IMR-90 (cell line): ENCODE results near the gene CMTM8. TPM values are rescaled to one million over a fixed set of nuclear protein-coding genes. Genes with fewer than 3 reads are reported as not detected.

ENCODE experiments used
- ATAC-seq: fragments of 200-7000 bp; cut with Tn5 transposase; 2 replicates; pipeline ENCODE4 v1.9.1; 2020; ENCODE audit warnings: low read depth, mild to moderate bottlenecking, moderate library complexity
- BruUV-seq: library from RNA; stranded (reverse); fragments of 400-500 nt; replicated peaks from 2 replicates; lab custom pipeline; 2021; lab: Mats Ljungman, UMichigan
- CTCF ChIA-PET: fragments of 300-600 bp; formaldehyde crosslinking; extraction: SDS; loops from one replicate; lab custom pipeline; 2021; ENCODE audit warnings: antibody characterized with exemption; lab: Yijun Ruan, JAX
- POLR2A ChIA-PET: fragments of 300-600 bp; sonication (Branson Sonifier 250); formaldehyde crosslinking; loops from one replicate; lab custom pipeline; 2022; ENCODE audit warnings: antibody characterized with exemption; ENCODE audit not compliant: unreplicated experiment; lab: Charles Lee
- DNase-seq: peaks from one replicate; pipeline ENCODE4 v3.0.0; 2013
- H2AFZ ChIP-seq: replicated peaks from 2 replicates; pipeline ENCODE3; 2013; ENCODE audit warnings: low read length, mild to moderate bottlenecking; ENCODE audit not compliant: poor library complexity
- H2AK5ac ChIP-seq: 2 replicates; pipeline ENCODE4 v1.6.1; 2013; ENCODE audit warnings: low read depth, low read length, inconsistent platforms
- H2AK9ac ChIP-seq: replicated peaks from 2 replicates; pipeline ENCODE3; 2013; ENCODE audit warnings: mild to moderate bottlenecking, low read depth, low read length, moderate library complexity; ENCODE audit not compliant: poor library complexity
- H2BK120ac ChIP-seq: 2 replicates; pipeline ENCODE4 v1.6.1; 2013; ENCODE audit warnings: low read depth, low read length, inconsistent platforms
- H2BK15ac ChIP-seq: 3 replicates; pipeline ENCODE4 v1.6.1; 2013; ENCODE audit warnings: low read depth, low read length, inconsistent platforms
- H2BK20ac ChIP-seq: 2 replicates; pipeline ENCODE4 v1.6.1; 2013; ENCODE audit warnings: low read depth, mild to moderate bottlenecking, inconsistent platforms, low read length, moderate library complexity
- H2BK5ac ChIP-seq: 2 replicates; pipeline ENCODE4 v1.6.1; 2013; ENCODE audit warnings: mild to moderate bottlenecking, low read depth, low read length, inconsistent platforms; ENCODE audit not compliant: poor library complexity, severe bottlenecking
- H3K14ac ChIP-seq: replicated peaks from 2 replicates; pipeline ENCODE4 v1.6.1; 2013; ENCODE audit warnings: low read depth, low read length, inconsistent platforms
- H3K18ac ChIP-seq: 2 replicates; pipeline ENCODE4 v1.6.1; 2013; ENCODE audit warnings: low read depth, low read length, control low read depth
- H3K23ac ChIP-seq: 2 replicates; pipeline ENCODE4 v1.6.1; 2013; ENCODE audit warnings: low read depth, low read length, inconsistent platforms
- H3K27ac ChIP-seq: 2 replicates; pipeline ENCODE4 v1.5.1; 2013; ENCODE audit warnings: mild to moderate bottlenecking, control low read depth, low read length; ENCODE audit not compliant: insufficient read depth
- H3K27me3 ChIP-seq: 2 replicates; pipeline ENCODE4 v1.6.1; 2013; ENCODE audit warnings: low read length; ENCODE audit not compliant: control insufficient read depth, insufficient read depth
- H3K36me3 ChIP-seq: 2 replicates; pipeline ENCODE4 v1.6.1; 2013; ENCODE audit warnings: low read length, mixed read lengths; ENCODE audit not compliant: control insufficient read depth, insufficient read depth
- H3K4ac ChIP-seq: 2 replicates; pipeline ENCODE4 v1.6.1; 2013; ENCODE audit warnings: low read depth, low read length, inconsistent platforms
- H3K4me1 ChIP-seq: 2 replicates; pipeline ENCODE4 v1.6.1; 2013; ENCODE audit warnings: low read length, mixed read lengths; ENCODE audit not compliant: control insufficient read depth, insufficient read depth
- H3K4me2 ChIP-seq: 2 replicates; pipeline ENCODE4 v1.6.1; 2013; ENCODE audit warnings: low read depth, mild to moderate bottlenecking, control low read depth, low read length, moderate library complexity
- H3K4me3 ChIP-seq: 2 replicates; pipeline ENCODE4 v1.5.1; 2013; ENCODE audit warnings: low read depth, mild to moderate bottlenecking, control low read depth, low read length, moderate library complexity; ENCODE audit not compliant: insufficient read depth
- H3K56ac ChIP-seq: 2 replicates; pipeline ENCODE4 v1.6.1; 2013; ENCODE audit warnings: low read length, inconsistent platforms; ENCODE audit not compliant: insufficient read depth; ENCODE audit errors: extremely low read depth
- H3K79me1 ChIP-seq, 2 experiments: 2 replicates each; pipeline ENCODE4 v1.6.1; 2013; ENCODE audit warnings: low read length in 2 of 2, inconsistent platforms in 1 of 2, low read depth in 1 of 2
- H3K9ac ChIP-seq: 2 replicates; pipeline ENCODE4 v1.6.1; 2013; ENCODE audit warnings: low read depth, low read length, control low read depth
- H3K9me1 ChIP-seq: 2 replicates; pipeline ENCODE4 v1.6.1; 2013; ENCODE audit warnings: low read length, inconsistent platforms; ENCODE audit not compliant: insufficient read depth
- H3K9me3 ChIP-seq: 2 replicates; pipeline ENCODE4 v1.6.1; 2013; ENCODE audit warnings: low read length; ENCODE audit not compliant: control insufficient read depth, insufficient read depth
- H4K20me1 ChIP-seq: 2 replicates; pipeline ENCODE4 v1.6.1; 2013; ENCODE audit warnings: low read length, inconsistent platforms; ENCODE audit not compliant: insufficient read depth
- H4K5ac ChIP-seq: 2 replicates; pipeline ENCODE4 v1.6.1; 2013; ENCODE audit warnings: mild to moderate bottlenecking, low read depth, low read length, control low read depth
- H4K8ac ChIP-seq, 2 experiments: 2 replicates each; pipeline ENCODE4 v1.6.1; 2013; ENCODE audit warnings: low read depth in 2 of 2, low read length in 2 of 2, control low read depth in 1 of 2, inconsistent platforms in 1 of 2
- H4K91ac ChIP-seq: 2 replicates; pipeline ENCODE4 v1.6.1; 2013; ENCODE audit warnings: low read depth, low read length, inconsistent platforms; ENCODE audit not compliant: insufficient read depth
- BHLHE40 ChIP-seq: fragments of 150-350 bp; IDR thresholded peaks from 2 replicates; pipeline ENCODE4 v1.6.1; 2016; ENCODE audit warnings: mild to moderate bottlenecking, low read depth, low read length
- CEBPB ChIP-seq: IDR thresholded peaks from 2 replicates; pipeline ENCODE4 v1.6.1; 2012; ENCODE audit warnings: low read depth, low read length, improper control_type of control experiment
- CHD1 ChIP-seq: IDR thresholded peaks from 2 replicates; pipeline ENCODE4 v1.6.1; 2012; ENCODE audit warnings: low read depth, low read length, improper control_type of control experiment
- FOS ChIP-seq: fragments of 150-350 bp; IDR thresholded peaks from 2 replicates; pipeline ENCODE4 v1.6.1; 2016; ENCODE audit warnings: low read depth, low read length
- MAFK ChIP-seq: IDR thresholded peaks from 2 replicates; pipeline ENCODE4 v1.6.1; 2012; ENCODE audit warnings: low read depth, low read length, improper control_type of control experiment
- MAZ ChIP-seq: IDR thresholded peaks from 2 replicates; pipeline ENCODE4 v1.6.1; 2012; ENCODE audit warnings: low read depth, mild to moderate bottlenecking, low read length, improper control_type of control experiment, moderate library complexity, borderline replicate concordance
- NFE2L2 ChIP-seq: fragments of 150-350 bp; IDR thresholded peaks from 2 replicates; pipeline ENCODE4 v1.6.1; 2016; ENCODE audit warnings: low read depth, mild to moderate bottlenecking, low read length
- RAD21 ChIP-seq: IDR thresholded peaks from 2 replicates; pipeline ENCODE4 v1.6.1; 2012; ENCODE audit warnings: low read length, improper control_type of control experiment
- WGBS, 2 experiments: methylation state at CpG; one replicate each; pipeline versions ENCODE4 v1.1.5 to v1.1.7; 2013; ENCODE audit warnings: missing lambda C conversion rate in 2 of 2; ENCODE audit not compliant: insufficient read length in 1 of 2; ENCODE audit errors: extremely low coverage in 2 of 2; 5-methylcytosine and 5-hydroxymethylcytosine counted together
- dilution Hi-C: fragments of 300-500 bp; cut with HindIII; formaldehyde crosslinking; loops from one replicate; pipeline ENCODE4 v1.14.3; 2018; ENCODE audit warnings: low sequenced_read_pairs; ENCODE audit not compliant: unreplicated experiment
- in situ Hi-C: fragments of 300-500 bp; cut with MboI; formaldehyde crosslinking; loops from 3 replicates; pipeline ENCODE4 v1.14.3; 2019; ENCODE audit warnings: low sequenced_read_pairs, inconsistent platforms, mixed read lengths
- intact Hi-C: fragments of 100-400 bp; cut with micrococcal nuclease; formaldehyde crosslinking; loops from 2 replicates; pipeline ENCODE4 v1.10.0; 2022
- polyA plus RNA-seq, 3 experiments: library from polyadenylated mRNA; depleted of rRNA; stranded (reverse); fragments of >200 nt; gene quantifications; 2 replicates each; pipeline ENCODE4 v1.2.3, GENCODE V29; 2012; ENCODE audit warnings: low replicate concordance in 1 of 3
- total RNA-seq: library from RNA; depleted of rRNA; stranded (reverse); fragments of >200 nt; gene quantifications from 2 replicates; pipeline ENCODE4 v1.2.3, GENCODE V29; 2012

The CMTM8 gene
- total and polyA plus RNA-seq, 2 of the 4 experiments (the other 2 are of a cell fraction), result 0.15 TPM; not detected in 1

GRCh38 chr3:32322311-32322710 lies 83.8 kb downstream of the CMTM8 start:
- H4K91ac ChIP-seq, result no peak overlapping the region
- no peaks in the 10 kb centered on the region for H3K9me3 ChIP-seq
- no peak overlapping the region for H2AFZ ChIP-seq
- ATAC-seq, result no peak
- no peak overlapping the region for H3K27ac ChIP-seq
- H3K56ac ChIP-seq, result no peak overlapping the region
- no peak overlapping the region for H3K23ac ChIP-seq
- BruUV-seq, result no TSS peak
- peaks cover 5% of the 10 kb centered on the region; the same call in 1 of the 2 replicates for H3K27me3 ChIP-seq
- no peak overlapping the region for H4K8ac ChIP-seq
- TF ChIP-seq BHLHE40, result no peak
- TF ChIP-seq MAZ, result no peak
- no peak for TF ChIP-seq CEBPB
- no peak for TF ChIP-seq RAD21
- no peak for TF ChIP-seq MAFK
- TF ChIP-seq NFE2L2, result no peak
- TF ChIP-seq FOS, result no peak
- TF ChIP-seq CHD1, result no peak
- H3K18ac ChIP-seq, result no peak overlapping the region
- H2AK5ac ChIP-seq, result no peak overlapping the region
- H2BK5ac ChIP-seq, result no peak overlapping the region
- WGBS, 2 experiments, result no CpG with 5 or more reads among the region's 1 CpG
- H2AK9ac ChIP-seq, result no peak overlapping the region
- dilution Hi-C loops (no loop called here), intact Hi-C loops (no loop called here), in situ Hi-C loops (no loop called here)
- H4K5ac ChIP-seq, result no peak overlapping the region
- H3K4me1 ChIP-seq, result no peaks in the 10 kb centered on the region
- H2BK15ac ChIP-seq, result no peak overlapping the region
- no peaks in the 10 kb centered on the region for H4K20me1 ChIP-seq
- no peaks in the 10 kb centered on the region for H3K36me3 ChIP-seq
- ChIA-PET POLR2A (no interaction called here), CTCF (no interaction called here)
- no peak overlapping the region for H3K4me3 ChIP-seq
- H3K9me1 ChIP-seq, result no peaks in the 10 kb centered on the region
- no peak overlapping the region for H2BK120ac ChIP-seq
- no peaks in the 10 kb centered on the region for H3K79me1 ChIP-seq
- no peak overlapping the region for H3K14ac ChIP-seq
- H2BK20ac ChIP-seq, result no peak overlapping the region
- no peak overlapping the region for H3K4me2 ChIP-seq
- H3K9ac ChIP-seq, result no peak overlapping the region
- DNase-seq, result no peak
- no peak overlapping the region for H3K4ac ChIP-seq
